Measurements from ENCODE around the gene AGBL1. TPM values are rescaled to one million over a fixed set of nuclear protein-coding genes. Genes with fewer than 3 reads are reported as not detected.
"Not testable (repeated sequence)": the region's sequence is repeated elsewhere in the genome, so short reads cannot be mapped to it uniquely, and the experiment has no call there.

The AGBL1 gene
- polyA plus RNA-seq, 4 donors: 0.01 to 0.04 TPM; not detected in 2

GRCh38 chr15:86445579-86446252 is 366.0 kb downstream of the AGBL1 start:
- WGBS, 3 donors: 61 to 66% (median 63%) methylated on average over 6 of the region's 6 CpGs
- no peak overlapping the region for H3K27ac ChIP-seq (ENCODE audit: low read depth in 1 of 3, low read length in 2 of 3)
- no peak for DNase-seq
- no peaks in the 10 kb centered on the region for H3K4me1 ChIP-seq (ENCODE audit: control insufficient read depth in 3 of 3, insufficient read depth in 2 of 3, low read depth in 1 of 3, low read length in 2 of 3)
- H3K9me3 ChIP-seq (ENCODE audit: control insufficient read depth in 2 of 2, insufficient read depth in 1 of 2, low read depth in 1 of 2, low read length in 1 of 2): no peaks in the 10 kb centered on the region
- H3K36me3 ChIP-seq (ENCODE audit: control insufficient read depth in 3 of 3, insufficient read depth in 2 of 3, low read depth in 1 of 3, low read length in 3 of 3): no peaks in the 10 kb centered on the region
- H3K27me3 ChIP-seq (ENCODE audit: control insufficient read depth in 3 of 3, insufficient read depth in 3 of 3, low read length in 3 of 3): no peaks in the 10 kb centered on the region
- no peak overlapping the region for H3K4me3 ChIP-seq (ENCODE audit: low read depth in 1 of 3, low read length in 3 of 3)
- FAIRE-seq: no peak

- 55 to 79% (median 75%) methylated on average over 2 of the region's 2 CpGs for WGBS, 3 donors
- H3K4me3 ChIP-seq (ENCODE audit: low read depth in 1 of 3, low read length in 3 of 3): no peak overlapping the region
- no peak for FAIRE-seq
- no peaks in the 10 kb centered on the region for H3K27me3 ChIP-seq (ENCODE audit: control insufficient read depth in 3 of 3, insufficient read depth in 3 of 3, low read length in 3 of 3)
- no peaks in the 10 kb centered on the region for H3K4me1 ChIP-seq (ENCODE audit: control insufficient read depth in 3 of 3, insufficient read depth in 2 of 3, low read depth in 1 of 3, low read length in 2 of 3)
- DNase-seq: no peak
- no peaks in the 10 kb centered on the region for H3K36me3 ChIP-seq (ENCODE audit: control insufficient read depth in 3 of 3, insufficient read depth in 2 of 3, low read depth in 1 of 3, low read length in 3 of 3)
- no peaks in the 10 kb centered on the region for H3K9me3 ChIP-seq (ENCODE audit: control insufficient read depth in 2 of 2, insufficient read depth in 1 of 2, low read depth in 1 of 2, low read length in 1 of 2)
- no peak overlapping the region for H3K27ac ChIP-seq (ENCODE audit: low read depth in 1 of 3, low read length in 2 of 3)
Observed at GRCh38 chr15:86446253-86446640, 366.6 kb downstream of the AGBL1 start.

- H3K27me3 ChIP-seq (ENCODE audit: control insufficient read depth in 3 of 3, insufficient read depth in 3 of 3, low read length in 3 of 3); H3K36me3 ChIP-seq (ENCODE audit: control insufficient read depth in 3 of 3, insufficient read depth in 2 of 3, low read depth in 1 of 3, low read length in 3 of 3); DNase-seq; H3K4me1 ChIP-seq (ENCODE audit: control insufficient read depth in 3 of 3, insufficient read depth in 2 of 3, low read depth in 1 of 3, low read length in 2 of 3); H3K4me3 ChIP-seq (ENCODE audit: low read depth in 1 of 3, low read length in 3 of 3); FAIRE-seq; H3K27ac ChIP-seq (ENCODE audit: low read depth in 1 of 3, low read length in 2 of 3): not testable (repeated sequence)
- 81 to 88% (median 87%) methylated on average over 8 of the region's 8 CpGs for WGBS, 3 donors
- H3K9me3 ChIP-seq (ENCODE audit: control insufficient read depth in 2 of 2, insufficient read depth in 1 of 2, low read depth in 1 of 2, low read length in 1 of 2): peaks cover 1 to 18% of the 10 kb centered on the region in 2 donors
Observed at GRCh38 chr15:86465470-86466039, 385.9 kb downstream of the AGBL1 start.

GRCh38 chr15:86481720-86482119 is 402.0 kb downstream of the AGBL1 start:
- H3K4me3 ChIP-seq (ENCODE audit: low read depth in 1 of 3, low read length in 3 of 3): no peak overlapping the region
- 57 to 64% (median 61%) methylated on average over 2 of the region's 2 CpGs for WGBS, 3 donors
- H3K9me3 ChIP-seq (ENCODE audit: control insufficient read depth in 2 of 2, insufficient read depth in 1 of 2, low read depth in 1 of 2, low read length in 1 of 2): no peaks in the 10 kb centered on the region
- FAIRE-seq (no peak), DNase-seq (no peak)
- H3K4me1 ChIP-seq (ENCODE audit: control insufficient read depth in 3 of 3, insufficient read depth in 2 of 3, low read depth in 1 of 3, low read length in 2 of 3): no peaks in the 10 kb centered on the region
- H3K27ac ChIP-seq (ENCODE audit: low read depth in 1 of 3, low read length in 2 of 3): no peak overlapping the region
- H3K27me3 ChIP-seq (ENCODE audit: control insufficient read depth in 3 of 3, insufficient read depth in 3 of 3, low read length in 3 of 3): no peaks in the 10 kb centered on the region
- H3K36me3 ChIP-seq (ENCODE audit: control insufficient read depth in 3 of 3, insufficient read depth in 2 of 3, low read depth in 1 of 3, low read length in 3 of 3): no peaks in the 10 kb centered on the region

GRCh38 chr15:86483936-86484335 is 404.3 kb downstream of the AGBL1 start:
- DNase-seq: no peak
- 3 to 11% (median 8%) methylated on average over 1 of the region's 1 CpG for WGBS, 3 donors
- Histone ChIP-seq H3K9me3 (ENCODE audit: control insufficient read depth in 2 of 2, insufficient read depth in 1 of 2, low read depth in 1 of 2, low read length in 1 of 2) (no peaks in the 10 kb centered on the region), H3K36me3 (ENCODE audit: control insufficient read depth in 3 of 3, insufficient read depth in 2 of 3, low read depth in 1 of 3, low read length in 3 of 3) (no peaks in the 10 kb centered on the region), H3K27ac (ENCODE audit: low read depth in 1 of 3, low read length in 2 of 3) (no peak overlapping the region), H3K27me3 (ENCODE audit: control insufficient read depth in 3 of 3, insufficient read depth in 3 of 3, low read length in 3 of 3) (no peaks in the 10 kb centered on the region), H3K4me1 (ENCODE audit: control insufficient read depth in 3 of 3, insufficient read depth in 2 of 3, low read depth in 1 of 3, low read length in 2 of 3) (no peaks in the 10 kb centered on the region), H3K4me3 (ENCODE audit: low read depth in 1 of 3, low read length in 3 of 3) (no peak overlapping the region)
- FAIRE-seq: no peak

GRCh38 chr15:86488046-86488445 is 408.4 kb downstream of the AGBL1 start:
- no peak for FAIRE-seq
- no peaks in the 10 kb centered on the region for H3K36me3 ChIP-seq (ENCODE audit: control insufficient read depth in 3 of 3, insufficient read depth in 2 of 3, low read depth in 1 of 3, low read length in 3 of 3)
- no peaks in the 10 kb centered on the region for H3K27me3 ChIP-seq (ENCODE audit: control insufficient read depth in 3 of 3, insufficient read depth in 3 of 3, low read length in 3 of 3)
- H3K4me1 ChIP-seq (ENCODE audit: control insufficient read depth in 3 of 3, insufficient read depth in 2 of 3, low read depth in 1 of 3, low read length in 2 of 3): no peaks in the 10 kb centered on the region
- DNase-seq: no peak
- 64 to 68% (median 68%) methylated on average over 3 of the region's 3 CpGs for WGBS, 3 donors
- H3K9me3 ChIP-seq (ENCODE audit: control insufficient read depth in 2 of 2, insufficient read depth in 1 of 2, low read depth in 1 of 2, low read length in 1 of 2): no peaks in the 10 kb centered on the region
- no peak overlapping the region for H3K27ac ChIP-seq (ENCODE audit: low read depth in 1 of 3, low read length in 2 of 3)
- no peak overlapping the region for H3K4me3 ChIP-seq (ENCODE audit: low read depth in 1 of 3, low read length in 3 of 3)

GRCh38 chr15:86489981-86490380 is 410.3 kb downstream of the AGBL1 start:
- DNase-seq (no peak), FAIRE-seq (no peak)

GRCh38 chr15:86491118-86491517 is 411.4 kb downstream of the AGBL1 start:
- Histone ChIP-seq H3K4me1 (ENCODE audit: control insufficient read depth in 3 of 3, insufficient read depth in 2 of 3, low read depth in 1 of 3, low read length in 2 of 3) (no peaks in the 10 kb centered on the region), H3K9me3 (ENCODE audit: control insufficient read depth in 2 of 2, insufficient read depth in 1 of 2, low read depth in 1 of 2, low read length in 1 of 2) (no peaks in the 10 kb centered on the region), H3K4me3 (ENCODE audit: low read depth in 1 of 3, low read length in 3 of 3) (no peak overlapping the region), H3K27ac (ENCODE audit: low read depth in 1 of 3, low read length in 2 of 3) (no peak overlapping the region), H3K36me3 (ENCODE audit: control insufficient read depth in 3 of 3, insufficient read depth in 2 of 3, low read depth in 1 of 3, low read length in 3 of 3) (no peaks in the 10 kb centered on the region), H3K27me3 (ENCODE audit: control insufficient read depth in 3 of 3, insufficient read depth in 3 of 3, low read length in 3 of 3) (no peaks in the 10 kb centered on the region)
- no peak for DNase-seq
- FAIRE-seq: no peak
- WGBS, 3 donors: 85 to 96% (median 86%) methylated on average over 2 of the region's 2 CpGs

More at GRCh38 chr15:86489981-86490380, 410.3 kb downstream of the AGBL1 start:
- WGBS, 3 donors: 27 to 62% (median 47%) methylated on average over 5 of the region's 5 CpGs
- Histone ChIP-seq H3K4me1 (ENCODE audit: control insufficient read depth in 3 of 3, insufficient read depth in 2 of 3, low read depth in 1 of 3, low read length in 2 of 3) (no peaks in the 10 kb centered on the region), H3K9me3 (ENCODE audit: control insufficient read depth in 2 of 2, insufficient read depth in 1 of 2, low read depth in 1 of 2, low read length in 1 of 2) (no peaks in the 10 kb centered on the region), H3K36me3 (ENCODE audit: control insufficient read depth in 3 of 3, insufficient read depth in 2 of 3, low read depth in 1 of 3, low read length in 3 of 3) (no peaks in the 10 kb centered on the region), H3K4me3 (ENCODE audit: low read depth in 1 of 3, low read length in 3 of 3) (no peak overlapping the region), H3K27me3 (ENCODE audit: control insufficient read depth in 3 of 3, insufficient read depth in 3 of 3, low read length in 3 of 3) (no peaks in the 10 kb centered on the region), H3K27ac (ENCODE audit: low read depth in 1 of 3, low read length in 2 of 3) (no peak overlapping the region)

- Histone ChIP-seq H3K4me3 (ENCODE audit: low read depth in 1 of 3, low read length in 3 of 3) (no peak overlapping the region), H3K27ac (ENCODE audit: low read depth in 1 of 3, low read length in 2 of 3) (no peak overlapping the region), H3K9me3 (ENCODE audit: control insufficient read depth in 2 of 2, insufficient read depth in 1 of 2, low read depth in 1 of 2, low read length in 1 of 2) (no peaks in the 10 kb centered on the region), H3K36me3 (ENCODE audit: control insufficient read depth in 3 of 3, insufficient read depth in 2 of 3, low read depth in 1 of 3, low read length in 3 of 3) (no peaks in the 10 kb centered on the region), H3K4me1 (ENCODE audit: control insufficient read depth in 3 of 3, insufficient read depth in 2 of 3, low read depth in 1 of 3, low read length in 2 of 3) (no peaks in the 10 kb centered on the region), H3K27me3 (ENCODE audit: control insufficient read depth in 3 of 3, insufficient read depth in 3 of 3, low read length in 3 of 3) (no peaks in the 10 kb centered on the region)
- no peak for DNase-seq
- 37 to 71% (median 46%) methylated on average over 3 of the region's 3 CpGs for WGBS, 3 donors
- FAIRE-seq: no peak
Observed at GRCh38 chr15:86493884-86494283, 414.2 kb downstream of the AGBL1 start.
